ENCODE results near the gene BACH2. TPM values are rescaled to one million over a fixed set of nuclear protein-coding genes. Genes with fewer than 3 reads are reported as not detected.

The BACH2 gene
- total RNA-seq, 1 donor from 2014 or later: 34.1 TPM

GRCh38 chr6:89979481-89980119 lies 317.0 kb downstream of the BACH2 start:
- H3K4me1 Mint-ChIP-seq: peaks cover 18% of the 10 kb centered on the region
- no peak for TF ChIP-seq CTCF (IDR thresholded peaks at IDR 0.05; ENCODE audit: unreplicated experiment)
- H3K9me3 Mint-ChIP-seq: no peaks in the 10 kb centered on the region
- H3K4me3 Mint-ChIP-seq: no peak overlapping the region
- no peak for DNase-seq (ENCODE audit: low spot score in 2 of 2, unreplicated experiment in 2 of 2)
- H3K27me3 Mint-ChIP-seq (ENCODE audit: low read depth): no peaks in the 10 kb centered on the region
- no peak overlapping the region for H3K27ac Mint-ChIP-seq
- H3K36me3 Mint-ChIP-seq: no peaks in the 10 kb centered on the region

GRCh38 chr6:89978749-89979145 lies 317.9 kb downstream of the BACH2 start:
- H3K4me3 Mint-ChIP-seq: no peak overlapping the region
- H3K36me3 Mint-ChIP-seq: no peaks in the 10 kb centered on the region
- no peaks in the 10 kb centered on the region for H3K9me3 Mint-ChIP-seq
- no peak for DNase-seq (ENCODE audit: low spot score in 2 of 2, unreplicated experiment in 2 of 2)
- no peak for TF ChIP-seq CTCF (IDR thresholded peaks at IDR 0.05; ENCODE audit: unreplicated experiment)
- peaks cover 18% of the 10 kb centered on the region for H3K4me1 Mint-ChIP-seq
- no peaks in the 10 kb centered on the region for H3K27me3 Mint-ChIP-seq (ENCODE audit: low read depth)
- no peak overlapping the region for H3K27ac Mint-ChIP-seq

GRCh38 chr6:89977808-89978748 lies 318.6 kb downstream of the BACH2 start:
- no peaks in the 10 kb centered on the region for H3K27me3 Mint-ChIP-seq (ENCODE audit: low read depth)
- no peaks in the 10 kb centered on the region for H3K36me3 Mint-ChIP-seq
- H3K4me1 Mint-ChIP-seq: peaks cover 18% of the 10 kb centered on the region
- no peak for DNase-seq (ENCODE audit: low spot score in 2 of 2, unreplicated experiment in 2 of 2)
- no peak overlapping the region for H3K4me3 Mint-ChIP-seq
- no peaks in the 10 kb centered on the region for H3K9me3 Mint-ChIP-seq
- no peak overlapping the region for H3K27ac Mint-ChIP-seq
- TF ChIP-seq CTCF (IDR thresholded peaks at IDR 0.05; ENCODE audit: unreplicated experiment): no peak

GRCh38 chr6:89976694-89977020 lies 320.0 kb downstream of the BACH2 start:
- Mint-ChIP-seq H3K27me3 (ENCODE audit: low read depth) (no peaks in the 10 kb centered on the region), H3K9me3 (no peaks in the 10 kb centered on the region), H3K4me3 (no peak overlapping the region), H3K4me1 (peaks cover 18% of the 10 kb centered on the region), H3K36me3 (no peaks in the 10 kb centered on the region), H3K27ac (peak overlapping the region; percentile 13)
- no peak for TF ChIP-seq CTCF (IDR thresholded peaks at IDR 0.05; ENCODE audit: unreplicated experiment)
- no peak for DNase-seq (ENCODE audit: low spot score in 2 of 2, unreplicated experiment in 2 of 2)

GRCh38 chr6:89975991-89976693 lies 320.5 kb downstream of the BACH2 start:
- Mint-ChIP-seq H3K4me1 (peaks cover 18% of the 10 kb centered on the region), H3K9me3 (no peaks in the 10 kb centered on the region), H3K4me3 (no peak overlapping the region), H3K36me3 (no peaks in the 10 kb centered on the region), H3K27me3 (ENCODE audit: low read depth) (no peaks in the 10 kb centered on the region), H3K27ac (peak overlapping the region; percentile 27)
- DNase-seq (ENCODE audit: low spot score in 2 of 2, unreplicated experiment in 2 of 2): no peak
- no peak for TF ChIP-seq CTCF (IDR thresholded peaks at IDR 0.05; ENCODE audit: unreplicated experiment)

Data from mesothelial cell of epicardium (in vitro differentiated cells).